ENCODE measurements around the gene SHD.
A peak's percentile ranks its signal among the peaks of the same experiment; 100 is the strongest.
"Not testable (repeated sequence)": the region's sequence is repeated elsewhere in the genome, so short reads cannot be mapped to it uniquely, and the experiment has no call there.

The SHD gene

GRCh38 chr19:4322942-4323665, 44.0 kb downstream of the SHD start:
- Mint-ChIP-seq H3K4me3 (no peak overlapping the region), H3K27me3 (peaks cover 41% of the 10 kb centered on the region), H3K9me3 (peaks cover 38% of the 10 kb centered on the region), H3K27ac (no peak overlapping the region), H3K4me1 (ENCODE audit: low read depth) (peaks cover 46% of the 10 kb centered on the region), H3K36me3 (ENCODE audit: low read depth) (peaks cover 14% of the 10 kb centered on the region)
- intact Hi-C loops (cut with micrococcal nuclease), result no loop called here

GRCh38 chr19:4323692-4324091, 44.6 kb downstream of the SHD start:
- Mint-ChIP-seq H3K9me3 (peaks cover 32% of the 10 kb centered on the region), H3K4me3 (no peak overlapping the region), H3K27ac (no peak overlapping the region), H3K4me1 (ENCODE audit: low read depth) (peaks cover 46% of the 10 kb centered on the region), H3K27me3 (peaks cover 45% of the 10 kb centered on the region), H3K36me3 (ENCODE audit: low read depth) (peaks cover 14% of the 10 kb centered on the region)
- intact Hi-C loops (cut with micrococcal nuclease), result no loop called here

- intact Hi-C loops (cut with micrococcal nuclease), result no loop called here
- peaks cover 50% of the 10 kb centered on the region for H3K27me3 Mint-ChIP-seq
- H3K27ac Mint-ChIP-seq, result no peak overlapping the region
- peaks cover 10% of the 10 kb centered on the region for H3K36me3 Mint-ChIP-seq (ENCODE audit: low read depth)
- H3K4me1 Mint-ChIP-seq (ENCODE audit: low read depth), result peaks cover 46% of the 10 kb centered on the region
- peaks cover 27% of the 10 kb centered on the region for H3K9me3 Mint-ChIP-seq
- no peak overlapping the region for H3K4me3 Mint-ChIP-seq
These were observed 45.2 kb downstream of the SHD start for GRCh38 chr19:4324228-4324627.

GRCh38 chr19:4326215-4326836, 47.3 kb downstream of the SHD start:
- H3K36me3 Mint-ChIP-seq (ENCODE audit: low read depth), result no peaks in the 10 kb centered on the region
- H3K27me3 Mint-ChIP-seq, result peaks cover 60% of the 10 kb centered on the region
- peaks cover 35% of the 10 kb centered on the region for H3K4me1 Mint-ChIP-seq (ENCODE audit: low read depth)
- intact Hi-C loops (cut with micrococcal nuclease), result no loop called here
- peak overlapping the region; percentile 48 for H3K4me3 Mint-ChIP-seq
- H3K27ac Mint-ChIP-seq, result no peak overlapping the region
- peaks cover 11% of the 10 kb centered on the region for H3K9me3 Mint-ChIP-seq

GRCh38 chr19:4326837-4327251, 47.8 kb downstream of the SHD start:
- H3K36me3 Mint-ChIP-seq (ENCODE audit: low read depth), result no peaks in the 10 kb centered on the region
- H3K27me3 Mint-ChIP-seq, result peaks cover 60% of the 10 kb centered on the region
- H3K9me3 Mint-ChIP-seq, result peaks cover 6% of the 10 kb centered on the region
- peak overlapping the region; percentile 82 for H3K4me3 Mint-ChIP-seq
- H3K27ac Mint-ChIP-seq, result no peak overlapping the region
- intact Hi-C loops (cut with micrococcal nuclease), result no loop called here
- peaks cover 35% of the 10 kb centered on the region for H3K4me1 Mint-ChIP-seq (ENCODE audit: low read depth)

GRCh38 chr19:4327252-4327876, 48.3 kb downstream of the SHD start:
- Mint-ChIP-seq H3K4me3 (peak overlapping the region; percentile 82), H3K9me3 (peaks cover under 1% of the 10 kb centered on the region), H3K27me3 (peaks cover 60% of the 10 kb centered on the region), H3K27ac (peak overlapping the region; percentile 77), H3K36me3 (ENCODE audit: low read depth) (no peaks in the 10 kb centered on the region), H3K4me1 (ENCODE audit: low read depth) (peaks cover 35% of the 10 kb centered on the region)
- intact Hi-C loops (cut with micrococcal nuclease), result no loop called here

- Mint-ChIP-seq H3K4me1 (ENCODE audit: low read depth) (peaks cover 35% of the 10 kb centered on the region), H3K4me3 (peak overlapping the region; percentile 82), H3K36me3 (ENCODE audit: low read depth) (no peaks in the 10 kb centered on the region), H3K27ac (peak overlapping the region; percentile 77), H3K27me3 (peaks cover 60% of the 10 kb centered on the region), H3K9me3 (no peaks in the 10 kb centered on the region)
- intact Hi-C loops (cut with micrococcal nuclease), result loop anchor here (2.0 kb wide), 1 partner anchor 15 kb away; the partner anchor contains the start of gene MPND
These were observed 48.8 kb downstream of the SHD start for GRCh38 chr19:4327877-4328242.

- H3K9me3 Mint-ChIP-seq, result no peaks in the 10 kb centered on the region
- H3K4me1 Mint-ChIP-seq (ENCODE audit: low read depth), result peaks cover 35% of the 10 kb centered on the region
- peak overlapping the region; percentile 77 for H3K27ac Mint-ChIP-seq
- H3K36me3 Mint-ChIP-seq (ENCODE audit: low read depth), result no peaks in the 10 kb centered on the region
- intact Hi-C loops (cut with micrococcal nuclease), result loop anchor here (2.0 kb wide), 1 partner anchor 14 kb away; the partner anchor contains the start of gene MPND
- H3K27me3 Mint-ChIP-seq, result peaks cover 60% of the 10 kb centered on the region
- H3K4me3 Mint-ChIP-seq, result peak overlapping the region; percentile 82
These were observed 49.4 kb downstream of the SHD start for GRCh38 chr19:4328243-4328990.

- H3K9me3 Mint-ChIP-seq; H3K36me3 Mint-ChIP-seq (ENCODE audit: low read depth): not testable (repeated sequence)
- Mint-ChIP-seq H3K4me1 (ENCODE audit: low read depth) (peaks cover 35% of the 10 kb centered on the region), H3K4me3 (peak overlapping the region; percentile 82), H3K27ac (peak overlapping the region; percentile 77), H3K27me3 (peaks cover 58% of the 10 kb centered on the region)
- intact Hi-C loops (cut with micrococcal nuclease), result loop anchor here (2.0 kb wide), 1 partner anchor 14 kb away; the partner anchor contains the start of gene MPND
These were observed 50.1 kb downstream of the SHD start for GRCh38 chr19:4328991-4329681.

- peaks cover 8% of the 10 kb centered on the region for H3K9me3 Mint-ChIP-seq
- H3K36me3 Mint-ChIP-seq (ENCODE audit: low read depth), result no peaks in the 10 kb centered on the region
- H3K4me3 Mint-ChIP-seq, result no peak overlapping the region
- H3K27me3 Mint-ChIP-seq, result peaks cover 52% of the 10 kb centered on the region
- peak overlapping the region; percentile 77 for H3K27ac Mint-ChIP-seq
- H3K4me1 Mint-ChIP-seq (ENCODE audit: low read depth), result peaks cover 35% of the 10 kb centered on the region
- intact Hi-C loops (cut with micrococcal nuclease), result loop anchor here (2.0 kb wide), 1 partner anchor 13 kb away; the partner anchor contains the start of gene MPND
These were observed 50.8 kb downstream of the SHD start for GRCh38 chr19:4329858-4330257.

GRCh38 chr19:4334929-4335570, 56.0 kb downstream of the SHD start:
- intact Hi-C loops (cut with micrococcal nuclease), result no loop called here
- Mint-ChIP-seq H3K27me3 (peaks cover 22% of the 10 kb centered on the region), H3K4me3 (no peak overlapping the region), H3K4me1 (ENCODE audit: low read depth) (peaks cover 20% of the 10 kb centered on the region), H3K36me3 (ENCODE audit: low read depth) (no peaks in the 10 kb centered on the region), H3K9me3 (peaks cover 14% of the 10 kb centered on the region), H3K27ac (no peak overlapping the region)

GRCh38 chr19:4337906-4338440, 58.9 kb downstream of the SHD start:
- H3K27me3 Mint-ChIP-seq, result peaks cover 19% of the 10 kb centered on the region
- peaks cover 30% of the 10 kb centered on the region for H3K4me1 Mint-ChIP-seq (ENCODE audit: low read depth)
- peaks cover under 1% of the 10 kb centered on the region for H3K36me3 Mint-ChIP-seq (ENCODE audit: low read depth)
- H3K27ac Mint-ChIP-seq, result peak overlapping the region; percentile 79
- intact Hi-C loops (cut with micrococcal nuclease), result no loop called here
- peak overlapping the region; percentile 74 for H3K4me3 Mint-ChIP-seq
- H3K9me3 Mint-ChIP-seq, result peaks cover 14% of the 10 kb centered on the region

All from dendritic cell treated with granulocyte-macrophage colony-stimulating factor and Interleukin-4, amounts not matched to agents 40 ng/mL and 50 ng/mL, for 4 days (primary cell).